SK-N-SH (cell line): Measurements from ENCODE around the gene RAB38. TPM values are rescaled to one million over a fixed set of nuclear protein-coding genes. Genes with fewer than 3 reads are reported as not detected.

Experiments used
- CTCF ChIA-PET: fragments of 300-600, 350-600 bp; formaldehyde crosslinking; extraction: SDS; loops from one replicate; lab custom pipeline; 2021; lab: Yijun Ruan, JAX
- POLR2A ChIA-PET: fragments of 350-600 bp; sonication (Branson Sonifier 250); formaldehyde crosslinking; extraction: SDS; loops from one replicate; lab custom pipeline; 2020; ENCODE audit warnings: antibody characterized with exemption, inconsistent platforms; lab: Yijun Ruan, JAX
- DNase-seq: peaks from one replicate; pipeline ENCODE4 v3.0.0; 2012
- H2AFZ ChIP-seq: fragments of 200-600 bp; sonication (generic); 2 replicates; pipeline ENCODE4 v1.8.1; 2016; ENCODE audit warnings: antibody characterized with exemption, mild to moderate bottlenecking, low read depth
- H3F3A ChIP-seq: fragments of 200-600 bp; sonication (generic); replicated peaks from 2 replicates; pipeline ENCODE3; 2016; ENCODE audit warnings: antibody characterized with exemption, mild to moderate bottlenecking; ENCODE audit not compliant: insufficient read depth
- H3K27ac ChIP-seq, 2 experiments: fragments of 200-500 bp in 1 of 2; fragments of 200-600 bp in 1 of 2; sonication (Bioruptor generic) in 1 of 2; sonication (generic), shearing (Covaris generic) in 1 of 2; 2 replicates each; pipeline versions ENCODE4 v1.5.1 to v1.6.1; 2014 to 2016; ENCODE audit warnings: low read depth in 2 of 2, inconsistent platforms in 1 of 2, low read length in 1 of 2, mild to moderate bottlenecking in 1 of 2, mixed read lengths in 1 of 2
- H3K27me3 ChIP-seq: fragments of 200-600 bp; sonication (generic), shearing (Covaris generic); 2 replicates; pipeline ENCODE4 v1.6.1; 2016; ENCODE audit warnings: mixed run types; ENCODE audit not compliant: insufficient read depth
- H3K36me3 ChIP-seq, 2 experiments: fragments of 200-500 bp in 1 of 2; fragments of 200-600 bp in 1 of 2; sonication (Bioruptor generic) in 1 of 2; sonication (generic) in 1 of 2; replicated peaks in 1 of 2; 2 replicates each; pipeline versions ENCODE3 to v1.5.1; 2014 to 2016; ENCODE audit warnings: low read length in 1 of 2, mild to moderate bottlenecking in 1 of 2; ENCODE audit not compliant: insufficient read depth in 2 of 2, control insufficient read depth in 1 of 2
- H3K4me1 ChIP-seq, 2 experiments: fragments of 200-500 bp in 1 of 2; fragments of 200-600 bp in 1 of 2; sonication (Bioruptor generic) in 1 of 2; sonication (generic), shearing (Covaris generic) in 1 of 2; 2 replicates each; pipeline versions ENCODE4 v1.5.1 to v1.6.1; 2014 to 2016; ENCODE audit warnings: low read depth in 1 of 2, low read length in 1 of 2, mixed run types in 1 of 2; ENCODE audit not compliant: insufficient read depth in 2 of 2, control insufficient read depth in 1 of 2
- H3K4me2 ChIP-seq: fragments of 200-600 bp; sonication (generic), shearing (Covaris generic); 2 replicates; pipeline ENCODE4 v1.6.1; 2017; ENCODE audit warnings: mixed run types
- H3K4me3 ChIP-seq, 2 experiments: fragments of 200-500 bp in 1 of 2; fragments of 200-600 bp in 1 of 2; sonication (Bioruptor generic) in 1 of 2; sonication (generic), shearing (Covaris generic) in 1 of 2; 2 replicates each; pipeline versions ENCODE4 v1.5.1 to v1.8.1; 2014 to 2016; ENCODE audit warnings: low read depth in 2 of 2, inconsistent platforms in 1 of 2, low read length in 1 of 2, mild to moderate bottlenecking in 1 of 2, mixed read lengths in 1 of 2, moderate library complexity in 1 of 2
- H3K79me2 ChIP-seq: fragments of 200-600 bp; sonication (generic); 2 replicates; pipeline ENCODE4 v1.8.1; 2017; ENCODE audit warnings: mild to moderate bottlenecking; ENCODE audit not compliant: insufficient read depth
- H3K9ac ChIP-seq: fragments of 200-600 bp; sonication (generic); 2 replicates; pipeline ENCODE4 v1.6.1; 2017; ENCODE audit warnings: mixed run types
- H3K9me2 ChIP-seq: fragments of 200-600 bp; sonication (generic); 2 replicates; pipeline ENCODE4 v1.6.1; 2017; ENCODE audit warnings: mixed run types
- H3K9me3 ChIP-seq: fragments of 200-600 bp; sonication (generic); 2 replicates; pipeline ENCODE4 v1.6.1; 2017; ENCODE audit warnings: mixed run types, mild to moderate bottlenecking, moderate library complexity
- H4K20me1 ChIP-seq: fragments of 200-600 bp; sonication (generic); 2 replicates; pipeline ENCODE4 v1.6.1; 2017; ENCODE audit warnings: mild to moderate bottlenecking, mixed run types; ENCODE audit not compliant: insufficient read depth
- EP300 ChIP-seq, 2 experiments: IDR thresholded peaks; 2 replicates each; pipeline versions ENCODE4 v1.4.0 to v1.6.1; 2012; ENCODE audit warnings: borderline replicate concordance in 1 of 2, low read depth in 1 of 2, low read length in 1 of 2
- FOSL2 ChIP-seq: IDR thresholded peaks from 2 replicates; pipeline ENCODE4 v1.4.0; 2012; ENCODE audit warnings: low read depth, mild to moderate bottlenecking, moderate library complexity, borderline replicate concordance
- GABPA ChIP-seq: IDR thresholded peaks from 2 replicates; pipeline ENCODE4 v1.4.0; 2012; ENCODE audit warnings: low read depth, mild to moderate bottlenecking
- MAX ChIP-seq: IDR thresholded peaks from 2 replicates; pipeline ENCODE4 v1.4.0; 2012; ENCODE audit warnings: low read depth
- MEF2A ChIP-seq: IDR thresholded peaks from 2 replicates; pipeline ENCODE4 v1.4.0; 2012; ENCODE audit warnings: low read depth, borderline replicate concordance
- MXI1 ChIP-seq: IDR thresholded peaks from 2 replicates; pipeline ENCODE4 v1.6.1; 2012; ENCODE audit warnings: mild to moderate bottlenecking, low read depth, low read length, improper control_type of control experiment
- NRF1 ChIP-seq: IDR thresholded peaks from 2 replicates; pipeline ENCODE4 v1.6.1; 2012; ENCODE audit warnings: low read depth, mild to moderate bottlenecking, low read length
- PBX3 ChIP-seq: IDR thresholded peaks from 2 replicates; pipeline ENCODE4; 2012
- RCOR1 ChIP-seq: fragments of 150-350 bp; IDR thresholded peaks from 2 replicates; pipeline ENCODE4 v1.6.1; 2017; ENCODE audit warnings: antibody characterized with exemption, low read length
- REST ChIP-seq: IDR thresholded peaks from 2 replicates; pipeline ENCODE4 v1.6.1; 2012; ENCODE audit warnings: mild to moderate bottlenecking, low read depth, low read length, moderate library complexity
- RFX5 ChIP-seq: IDR thresholded peaks from 2 replicates; pipeline ENCODE4 v1.6.1; 2012; ENCODE audit warnings: mild to moderate bottlenecking, improper control_type of control experiment, low read length
- RXRA ChIP-seq: IDR thresholded peaks from 2 replicates; pipeline ENCODE4 v1.4.0; 2012; ENCODE audit warnings: low read depth, mild to moderate bottlenecking, borderline replicate concordance
- SIN3A ChIP-seq: IDR thresholded peaks from 2 replicates; pipeline ENCODE4 v1.6.1; 2012; ENCODE audit warnings: low read depth, mild to moderate bottlenecking, low read length, moderate library complexity, borderline replicate concordance
- TCF12 ChIP-seq: IDR thresholded peaks from 2 replicates; pipeline ENCODE4 v1.4.0; 2012
- TEAD4 ChIP-seq: IDR thresholded peaks from 2 replicates; pipeline ENCODE4 v1.4.0; 2012; ENCODE audit warnings: mild to moderate bottlenecking, borderline replicate concordance; ENCODE audit not compliant: insufficient read depth
- WGBS: methylation state at CpG from one replicate; pipeline ENCODE4 v1.1.6; 2017; ENCODE audit warnings: low lambda C conversion rate; 5-methylcytosine and 5-hydroxymethylcytosine counted together
- polyA plus RNA-seq, 3 experiments: library from polyadenylated mRNA; depleted of rRNA; stranded (reverse); fragments of >200 nt; gene quantifications; 2 replicates each; pipeline ENCODE4 v1.2.3, GENCODE V29; 2012
- TF ChIP-seq, protein P1 (sequence below): IDR thresholded peaks from 2 replicates; pipeline ENCODE4 v1.4.0; 2012; ENCODE audit warnings: low read depth, borderline replicate concordance
- TF ChIP-seq, protein P2 (sequence below): fragments of 150-350 bp; IDR thresholded peaks from 2 replicates; pipeline ENCODE4 v1.6.1; 2017; ENCODE audit warnings: antibody characterized with exemption, low read length, low read depth, borderline replicate concordance

Gene RAB38
- polyA plus RNA-seq, 1 of the 3 experiments (the other 2 are of a cell fraction) = 0.66 TPM

GRCh38 chr11:88206751-88207150 lies 31.5 kb upstream of the RAB38 start:
- CTCF ChIA-PET = no interaction called here
- no peak overlapping the region for H3K9ac ChIP-seq
- 0% methylated on average over 1 of the region's 1 CpG for WGBS
- H3K9me3 ChIP-seq = no peaks in the 10 kb centered on the region
- H3K27ac ChIP-seq = no peak overlapping the region
- no peaks in the 10 kb centered on the region for H3K9me2 ChIP-seq
- H3K4me3 ChIP-seq = no peak overlapping the region
- no peak for DNase-seq
- no peaks in the 10 kb centered on the region for H3K27me3 ChIP-seq
- H4K20me1 ChIP-seq = no peaks in the 10 kb centered on the region
- H3K4me1 ChIP-seq = no peaks in the 10 kb centered on the region
- H3F3A ChIP-seq = no peaks in the 10 kb centered on the region
- TF ChIP-seq RXRA (no peak), MAX (no peak), GABPA (no peak), MEF2A (no peak), TCF12 (no peak), RCOR1 (no peak), TEAD4 (no peak), PBX3 (no peak), MXI1 (no peak), NRF1 (no peak), SIN3A (no peak), RFX5 (no peak), EP300 (IDR thresholded peaks at IDR 0.05; ENCODE audit: borderline replicate concordance in 1 of 2, low read depth in 1 of 2, low read length in 1 of 2) (no peak)
- TF ChIP-seq, protein P1, sequence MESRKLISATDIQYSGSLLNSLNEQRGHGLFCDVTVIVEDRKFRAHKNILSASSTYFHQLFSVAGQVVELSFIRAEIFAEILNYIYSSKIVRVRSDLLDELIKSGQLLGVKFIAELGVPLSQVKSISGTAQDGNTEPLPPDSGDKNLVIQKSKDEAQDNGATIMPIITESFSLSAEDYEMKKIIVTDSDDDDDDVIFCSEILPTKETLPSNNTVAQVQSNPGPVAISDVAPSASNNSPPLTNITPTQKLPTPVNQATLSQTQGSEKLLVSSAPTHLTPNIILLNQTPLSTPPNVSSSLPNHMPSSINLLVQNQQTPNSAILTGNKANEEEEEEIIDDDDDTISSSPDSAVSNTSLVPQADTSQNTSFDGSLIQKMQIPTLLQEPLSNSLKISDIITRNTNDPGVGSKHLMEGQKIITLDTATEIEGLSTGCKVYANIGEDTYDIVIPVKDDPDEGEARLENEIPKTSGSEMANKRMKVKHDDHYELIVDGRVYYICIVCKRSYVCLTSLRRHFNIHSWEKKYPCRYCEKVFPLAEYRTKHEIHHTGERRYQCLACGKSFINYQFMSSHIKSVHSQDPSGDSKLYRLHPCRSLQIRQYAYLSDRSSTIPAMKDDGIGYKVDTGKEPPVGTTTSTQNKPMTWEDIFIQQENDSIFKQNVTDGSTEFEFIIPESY = no peak
- H3K4me2 ChIP-seq = no peak overlapping the region
- POLR2A ChIA-PET = no interaction called here
- H3K36me3 ChIP-seq = no peaks in the 10 kb centered on the region
- H3K79me2 ChIP-seq = no peaks in the 10 kb centered on the region
- no peak overlapping the region for H2AFZ ChIP-seq

- no peak overlapping the region for H3K4me2 ChIP-seq
- POLR2A ChIA-PET = no interaction called here
- H3K27ac ChIP-seq = no peak overlapping the region
- H3K27me3 ChIP-seq = no peaks in the 10 kb centered on the region
- no peaks in the 10 kb centered on the region for H3K79me2 ChIP-seq
- TF ChIP-seq MXI1 (no peak), REST (no peak), FOSL2 (no peak)
- TF ChIP-seq, protein P2, sequence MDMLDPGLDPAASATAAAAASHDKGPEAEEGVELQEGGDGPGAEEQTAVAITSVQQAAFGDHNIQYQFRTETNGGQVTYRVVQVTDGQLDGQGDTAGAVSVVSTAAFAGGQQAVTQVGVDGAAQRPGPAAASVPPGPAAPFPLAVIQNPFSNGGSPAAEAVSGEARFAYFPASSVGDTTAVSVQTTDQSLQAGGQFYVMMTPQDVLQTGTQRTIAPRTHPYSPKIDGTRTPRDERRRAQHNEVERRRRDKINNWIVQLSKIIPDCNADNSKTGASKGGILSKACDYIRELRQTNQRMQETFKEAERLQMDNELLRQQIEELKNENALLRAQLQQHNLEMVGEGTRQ = no peak
- 6% methylated on average over 3 of the region's 3 CpGs for WGBS
- no peaks in the 10 kb centered on the region for H3K4me1 ChIP-seq
- no peaks in the 10 kb centered on the region for H3F3A ChIP-seq
- no peak overlapping the region for H3K4me3 ChIP-seq
- H3K9ac ChIP-seq = no peak overlapping the region
- H2AFZ ChIP-seq = no peak overlapping the region
- H3K9me2 ChIP-seq = no peaks in the 10 kb centered on the region
- no peak for DNase-seq
- no peaks in the 10 kb centered on the region for H4K20me1 ChIP-seq
- H3K9me3 ChIP-seq = no peaks in the 10 kb centered on the region
- CTCF ChIA-PET = no interaction called here
- H3K36me3 ChIP-seq = no peaks in the 10 kb centered on the region
Measured at GRCh38 chr11:88204353-88204752, 29.1 kb upstream of the RAB38 start.
